Left renal cortex interstitium (tissue), 4 donors: ENCODE data around the gene MAP1A. TPM values are rescaled to one million over a fixed set of nuclear protein-coding genes. Genes with fewer than 3 reads are reported as not detected.
A peak's percentile ranks its signal among the peaks of the same experiment; 100 is the strongest.

Experiments used
- DNase-seq, 4 donors: peaks; one replicate each; pipeline ENCODE4 v3.0.0-alpha.2; 2013; ENCODE audit warnings: low read depth in 4 of 4, low spot score in 2 of 4, missing footprints in 1 of 4
- polyA plus RNA-seq, 4 donors: library from polyadenylated mRNA; unstranded; fragments of 120-200 nt; gene quantifications; one replicate each; pipeline ENCODE4 v1.2.1, GENCODE V29; 2013; ENCODE audit not compliant: insufficient read length in 4 of 4

MAP1A gene
- 1 to 10 TPM; 7.8 to 9.3 (median 8.8) TPM for polyA plus RNA-seq

- peak in 1 of 4 donors; percentile 37 for DNase-seq
These were observed at the start of gene MAP1A for GRCh38 chr15:43517354-43518196. MAP1A (plus strand) TSS chr15:43517608; CDS start chr15:43521474, 3,866 bp downstream.

GRCh38 chr15:43469867-43470266, 47.5 kb upstream of the MAP1A start:
- no peak for DNase-seq

- no peak for DNase-seq
These were observed 45.4 kb upstream of the MAP1A start for GRCh38 chr15:43471975-43472374.

GRCh38 chr15:43473885-43474284, 43.5 kb upstream of the MAP1A start:
- DNase-seq, result no peak

GRCh38 chr15:43483297-43484128, 33.9 kb upstream of the MAP1A start:
- DNase-seq, result no peak

GRCh38 chr15:43484455-43484854, 33.0 kb upstream of the MAP1A start:
- DNase-seq, result no peak

GRCh38 chr15:43487271-43487895, 30.0 kb upstream of the MAP1A start:
- DNase-seq, result no peak

- no peak for DNase-seq
These were observed 28.6 kb upstream of the MAP1A start for GRCh38 chr15:43488790-43489189.

GRCh38 chr15:43489191-43489590, 28.2 kb upstream of the MAP1A start:
- no peak for DNase-seq

GRCh38 chr15:43492266-43492665, 25.1 kb upstream of the MAP1A start:
- DNase-seq, result no peak

- DNase-seq, result peak; percentile 79 to 92 (median 83)
These were observed 24.5 kb upstream of the MAP1A start, which contains the start of gene TP53BP1 for GRCh38 chr15:43492673-43493601. TP53BP1 (minus strand) TSS chr15:43493156; CDS start chr15:43493043, 113 bp downstream.

- DNase-seq, result no peak
These were observed 23.5 kb upstream of the MAP1A start for GRCh38 chr15:43493703-43494472.

GRCh38 chr15:43498990-43499389, 18.4 kb upstream of the MAP1A start:
- DNase-seq, result no peak

GRCh38 chr15:43499635-43500034, 17.8 kb upstream of the MAP1A start:
- DNase-seq, result no peak

GRCh38 chr15:43505738-43506137, 11.7 kb upstream of the MAP1A start:
- peak in 1 of 4 donors; percentile 46 for DNase-seq

- DNase-seq, result no peak
These were observed 9.0 kb upstream of the MAP1A start for GRCh38 chr15:43508421-43508820.

GRCh38 chr15:43508991-43509659, 8.3 kb upstream of the MAP1A start:
- DNase-seq, result no peak

GRCh38 chr15:43509660-43510199, 7.7 kb upstream of the MAP1A start:
- peak in 1 of 4 donors; percentile 10 for DNase-seq
